GM12872 (cell line): ENCODE measurements around the gene TMSB10.
A peak's percentile ranks its signal among the peaks of the same experiment; 100 is the strongest.

Experiments used
- CTCF ChIP-seq: IDR thresholded peaks from 3 replicates; pipeline ENCODE4 v1.5.1; 2011; ENCODE audit warnings: low read depth, mild to moderate bottlenecking, low read length, moderate library complexity; ENCODE audit not compliant: insufficient read depth

The TMSB10 gene

GRCh38 chr2:84862006-84862405, 43.5 kb upstream of the TMSB10 start:
- TF ChIP-seq CTCF = no peak

- peak; percentile 54; the same call in 2 of the 3 replicates for TF ChIP-seq CTCF
Observed at GRCh38 chr2:84865181-84865783, 40.2 kb upstream of the TMSB10 start.

GRCh38 chr2:84866122-84866521, 39.3 kb upstream of the TMSB10 start:
- no peak for TF ChIP-seq CTCF

- no peak for TF ChIP-seq CTCF
Observed at GRCh38 chr2:84870306-84870705, 35.1 kb upstream of the TMSB10 start.

- no peak for TF ChIP-seq CTCF
Observed at GRCh38 chr2:84873350-84873749, 32.1 kb upstream of the TMSB10 start.

- TF ChIP-seq CTCF = no peak
Observed at GRCh38 chr2:84874381-84875212, 30.9 kb upstream of the TMSB10 start.

- TF ChIP-seq CTCF = no peak
Observed at GRCh38 chr2:84875213-84875560, 30.3 kb upstream of the TMSB10 start.
